GM10248 (cell line): ENCODE results near the gene SRPK2.
"Not testable (repeated sequence)": the region's sequence is repeated elsewhere in the genome, so short reads cannot be mapped to it uniquely, and the experiment has no call there.

Experiments used
- CTCF ChIA-PET: fragments of 300-600 bp; sonication (Branson Sonifier 250); formaldehyde crosslinking; extraction: SDS; loops from one replicate; lab custom pipeline; 2021; ENCODE audit warnings: antibody characterized with exemption; lab: Yijun Ruan, JAX
- POLR2A ChIA-PET: fragments of 350-650 bp; sonication (Branson Sonifier 250); formaldehyde crosslinking; extraction: SDS; loops from one replicate; lab custom pipeline; 2020; ENCODE audit warnings: antibody characterized with exemption; lab: Yijun Ruan, JAX
- DNase-seq: peaks from one replicate; pipeline ENCODE4 v3.0.0; 2012; ENCODE audit errors: extremely low spot score
- TF ChIP-seq, protein P1 (sequence below): IDR thresholded peaks from 2 replicates; pipeline ENCODE4 v1.5.1; 2012; ENCODE audit warnings: mild to moderate bottlenecking, low read depth; ENCODE audit errors: extremely low read depth, missing control alignments, control extremely low read depth

Gene SRPK2

DNA sequence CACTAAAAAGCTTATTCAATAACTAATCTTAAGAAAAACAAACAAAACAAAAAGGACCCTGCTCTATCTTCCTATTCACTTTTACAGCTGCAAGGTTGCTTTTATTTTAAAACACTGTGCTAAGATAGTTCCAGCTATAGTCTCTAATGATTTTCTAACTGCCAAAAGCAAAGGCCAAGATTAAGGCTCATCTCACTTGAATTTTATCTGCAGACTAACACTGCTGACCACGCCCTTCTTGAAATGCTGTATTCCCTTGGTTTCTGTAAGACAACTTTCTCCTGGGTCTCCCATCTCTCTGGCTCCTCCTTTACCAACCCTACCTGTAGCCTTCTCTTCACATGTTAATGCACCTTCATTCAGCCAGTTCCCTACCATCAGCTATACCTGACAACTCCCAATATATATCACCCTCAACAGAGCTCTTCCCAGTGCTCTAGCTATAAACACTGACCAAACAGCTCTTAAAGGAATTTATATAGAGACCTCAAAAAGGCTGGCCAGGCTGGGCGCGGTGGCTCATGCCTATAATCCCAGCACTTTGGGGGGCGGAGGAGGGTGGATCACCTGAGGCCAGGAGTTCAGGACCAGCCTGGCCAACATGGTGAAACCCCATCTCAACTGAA, 11.7 kb downstream of the SRPK2 start:
- ChIA-PET POLR2A (interaction anchor here (0.6 kb wide), 1 partner anchor 219 kb away, joined by 3 read pairs; no protein-coding TSS in a partner anchor), CTCF (interaction anchor here (1.0 to 1.7 kb wide), 4 partner anchors 9 to 155 kb away, joined by 3 to 5 read pairs (median 3); no protein-coding TSS in a partner anchor)
- TF ChIP-seq, protein P1, sequence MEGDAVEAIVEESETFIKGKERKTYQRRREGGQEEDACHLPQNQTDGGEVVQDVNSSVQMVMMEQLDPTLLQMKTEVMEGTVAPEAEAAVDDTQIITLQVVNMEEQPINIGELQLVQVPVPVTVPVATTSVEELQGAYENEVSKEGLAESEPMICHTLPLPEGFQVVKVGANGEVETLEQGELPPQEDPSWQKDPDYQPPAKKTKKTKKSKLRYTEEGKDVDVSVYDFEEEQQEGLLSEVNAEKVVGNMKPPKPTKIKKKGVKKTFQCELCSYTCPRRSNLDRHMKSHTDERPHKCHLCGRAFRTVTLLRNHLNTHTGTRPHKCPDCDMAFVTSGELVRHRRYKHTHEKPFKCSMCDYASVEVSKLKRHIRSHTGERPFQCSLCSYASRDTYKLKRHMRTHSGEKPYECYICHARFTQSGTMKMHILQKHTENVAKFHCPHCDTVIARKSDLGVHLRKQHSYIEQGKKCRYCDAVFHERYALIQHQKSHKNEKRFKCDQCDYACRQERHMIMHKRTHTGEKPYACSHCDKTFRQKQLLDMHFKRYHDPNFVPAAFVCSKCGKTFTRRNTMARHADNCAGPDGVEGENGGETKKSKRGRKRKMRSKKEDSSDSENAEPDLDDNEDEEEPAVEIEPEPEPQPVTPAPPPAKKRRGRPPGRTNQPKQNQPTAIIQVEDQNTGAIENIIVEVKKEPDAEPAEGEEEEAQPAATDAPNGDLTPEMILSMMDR: no peak
- no peak for DNase-seq

DNA sequence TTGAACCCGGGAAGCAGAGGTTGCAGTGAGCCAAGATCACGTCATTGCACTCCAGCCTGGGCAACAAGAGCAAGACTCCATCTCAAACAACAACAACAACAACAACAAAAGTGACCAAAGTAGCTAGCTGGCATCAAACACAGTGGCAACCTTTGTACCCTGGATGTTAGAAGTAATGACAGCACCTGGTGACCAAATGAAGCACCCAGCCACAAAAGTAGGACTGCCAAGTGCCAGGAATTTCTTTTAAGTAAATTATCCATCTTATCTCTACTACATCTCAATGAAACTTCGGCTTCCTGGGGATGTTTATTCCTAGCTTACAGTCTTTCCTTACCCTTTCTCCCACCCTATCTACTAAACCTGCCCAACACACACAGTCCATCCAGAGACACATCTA, 18.8 kb downstream of the SRPK2 start:
- TF ChIP-seq, protein P1: no peak
- ChIA-PET CTCF (interaction anchor here (1.3 to 1.7 kb wide), 2 partner anchors 10 to 17 kb away, joined by 4 to 5 read pairs; no protein-coding TSS in a partner anchor), POLR2A (no interaction called here)
- DNase-seq: no peak

DNA sequence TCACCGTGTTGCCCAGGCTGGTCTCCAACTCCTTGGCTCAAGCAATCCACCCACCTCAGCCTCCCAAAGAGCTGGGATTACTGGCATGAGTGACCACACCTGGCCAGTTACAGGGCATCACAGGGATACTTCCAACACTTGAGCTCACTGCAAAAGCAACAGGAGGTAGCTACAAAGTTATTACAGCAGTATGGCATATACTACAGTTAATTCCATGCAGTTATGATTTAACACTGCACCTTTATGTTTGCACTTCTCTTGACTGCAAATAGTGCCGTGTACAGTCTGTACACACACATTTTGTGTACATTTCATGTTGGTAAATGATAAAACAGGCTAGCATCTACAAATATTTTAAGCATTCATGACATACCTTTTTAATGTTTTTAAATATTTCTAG, 21.3 kb downstream of the SRPK2 start:
- ChIA-PET POLR2A (interaction anchor here (0.6 to 1.0 kb wide), 2 partner anchors 15 to 1835 kb away, joined by 3 to 4 read pairs; no protein-coding TSS in a partner anchor), CTCF (interaction anchor here (1.0 to 2.4 kb wide), 3 partner anchors 10 to 386 kb away, joined by 3 to 12 read pairs (median 3); no protein-coding TSS in a partner anchor)
- DNase-seq: no peak
- TF ChIP-seq, protein P1: no peak

DNA sequence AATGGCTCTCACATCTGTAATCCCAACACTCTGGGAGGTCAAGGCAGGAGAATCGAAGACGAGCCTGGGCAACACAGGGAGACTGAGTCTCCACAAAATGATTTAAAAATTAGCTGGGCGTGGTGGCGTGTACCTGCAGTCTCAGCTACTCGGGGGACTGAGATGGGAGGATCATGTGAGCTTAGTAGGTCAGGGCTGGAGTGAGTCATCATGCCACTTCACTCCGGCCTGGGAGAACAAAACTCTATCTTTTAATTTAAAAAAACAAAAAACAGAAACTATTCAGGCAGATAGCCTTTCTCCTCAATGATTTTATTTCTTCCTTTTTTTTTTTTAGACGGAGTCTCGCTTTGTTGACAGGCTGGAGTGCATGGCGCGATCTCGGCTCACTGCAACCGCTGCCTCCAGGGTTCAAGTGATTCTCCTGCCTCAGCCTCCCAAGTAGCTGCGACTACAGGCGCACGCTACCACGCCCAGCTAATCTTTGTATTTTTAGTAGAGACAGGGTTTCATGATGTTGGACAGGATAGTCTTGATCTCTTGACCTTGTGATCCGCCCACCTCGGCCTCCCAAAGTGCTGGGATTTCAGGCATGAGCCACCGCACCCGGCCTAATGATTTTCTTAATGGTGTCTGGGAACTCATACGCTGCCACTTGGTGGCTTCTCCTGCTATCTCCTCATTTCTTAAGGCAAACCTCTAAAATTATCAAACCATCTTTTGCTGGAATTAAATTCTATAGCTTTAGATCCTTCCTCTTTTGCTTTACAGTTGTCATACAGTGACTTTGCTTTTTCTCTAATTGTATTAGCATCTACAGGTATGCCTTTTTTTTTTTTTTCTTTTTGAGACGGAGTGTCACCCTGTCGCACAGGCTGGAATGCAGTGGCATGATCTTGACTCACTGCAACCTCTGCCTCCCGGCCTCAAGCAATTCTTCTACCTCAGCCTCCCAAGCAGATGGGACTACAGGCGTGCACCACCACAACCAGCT, 22.9 kb downstream of the SRPK2 start:
- ChIA-PET POLR2A (no interaction called here), CTCF (interaction anchor here (1.2 to 2.4 kb wide), 3 partner anchors 10 to 13 kb away, joined by 3 to 12 read pairs (median 4); no protein-coding TSS in a partner anchor)
- TF ChIP-seq, protein P1: no peak
- DNase-seq: no peak

DNA sequence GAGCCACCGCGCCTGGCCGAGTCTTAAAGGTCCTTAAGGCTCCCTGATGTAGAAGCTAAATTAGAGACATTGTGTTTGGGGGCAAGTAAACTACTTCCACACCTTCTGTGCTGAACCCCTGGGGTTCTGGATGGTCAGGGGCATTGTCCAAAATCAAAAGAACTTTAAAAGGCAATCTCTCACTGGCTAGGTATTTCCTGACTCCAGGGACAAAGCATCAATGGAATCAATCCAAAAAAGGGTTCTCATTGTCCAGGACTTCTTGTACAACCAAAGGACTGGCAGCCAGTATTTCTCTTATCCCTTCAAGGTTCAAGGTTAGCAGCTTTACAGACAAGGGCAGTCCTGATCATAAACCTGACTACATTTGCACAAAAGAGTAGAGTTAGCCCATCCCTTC, 24.0 kb downstream of the SRPK2 start:
- ChIA-PET CTCF (interaction anchor here (1.3 kb wide), 1 partner anchor 8 kb away, joined by 4 read pairs; no protein-coding TSS in a partner anchor), POLR2A (no interaction called here)
- TF ChIP-seq, protein P1: no peak
- DNase-seq: no peak

DNA sequence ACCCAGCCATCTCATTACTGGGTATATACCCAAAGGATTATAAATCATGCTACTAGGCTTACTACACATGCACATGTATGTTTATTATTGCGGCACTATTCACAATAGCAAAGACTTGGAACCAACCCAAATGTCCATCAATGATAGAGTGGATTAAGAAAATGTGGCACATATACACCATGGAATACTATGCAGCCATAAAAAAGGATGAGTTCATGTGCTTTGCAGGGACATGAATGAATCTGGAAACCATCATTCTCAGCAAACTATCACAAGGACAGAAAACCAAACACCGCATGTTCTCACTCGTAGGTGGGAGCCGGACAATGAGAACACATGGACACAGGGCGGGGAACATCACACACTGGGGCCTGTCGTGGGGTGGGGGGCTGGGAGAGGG, 25.1 kb downstream of the SRPK2 start:
- DNase-seq, POLR2A ChIA-PET, CTCF ChIA-PET: not testable (repeated sequence)

DNA sequence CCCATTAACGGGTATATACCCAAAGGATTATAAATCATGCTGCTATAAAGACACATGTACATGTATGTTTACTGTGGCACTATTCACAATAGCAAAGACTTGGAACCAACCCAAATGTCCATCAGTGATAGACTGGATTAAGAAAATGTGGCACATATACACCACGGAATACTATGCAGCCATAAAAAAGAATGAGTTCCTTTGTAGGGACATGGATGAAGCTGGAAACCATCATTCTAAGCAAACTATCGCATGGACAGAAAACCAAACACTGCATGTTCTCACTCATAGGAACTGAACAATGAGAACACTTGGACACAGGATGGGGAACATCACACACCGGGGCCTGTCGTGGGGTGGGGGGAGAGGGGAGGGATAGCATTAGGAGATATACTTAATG, 26.0 kb downstream of the SRPK2 start:
- CTCF ChIA-PET, DNase-seq, POLR2A ChIA-PET: not testable (repeated sequence)

DNA sequence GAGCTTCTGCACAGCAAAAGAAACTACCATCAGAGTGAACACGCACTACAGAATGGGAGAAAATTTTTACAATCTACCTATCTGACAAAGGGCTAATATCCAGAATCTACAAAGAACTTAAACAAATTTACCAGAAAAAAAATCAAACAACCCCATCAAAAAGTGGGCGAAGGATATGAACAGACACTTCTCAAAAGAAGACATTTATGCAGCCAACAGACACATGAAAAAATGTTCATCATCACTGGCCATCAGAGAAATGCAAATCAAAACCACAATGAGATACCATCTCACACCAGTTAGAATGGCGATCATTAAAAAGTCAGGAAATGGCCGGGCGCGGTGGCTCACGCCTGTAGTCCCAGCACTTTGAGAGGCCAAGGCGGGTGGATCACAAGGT, 26.7 kb downstream of the SRPK2 start:
- POLR2A ChIA-PET, DNase-seq: not testable (repeated sequence)
- CTCF ChIA-PET: interaction anchor here (1.3 kb wide), 1 partner anchor 10 kb away, joined by 3 read pairs; no protein-coding TSS in a partner anchor

DNA sequence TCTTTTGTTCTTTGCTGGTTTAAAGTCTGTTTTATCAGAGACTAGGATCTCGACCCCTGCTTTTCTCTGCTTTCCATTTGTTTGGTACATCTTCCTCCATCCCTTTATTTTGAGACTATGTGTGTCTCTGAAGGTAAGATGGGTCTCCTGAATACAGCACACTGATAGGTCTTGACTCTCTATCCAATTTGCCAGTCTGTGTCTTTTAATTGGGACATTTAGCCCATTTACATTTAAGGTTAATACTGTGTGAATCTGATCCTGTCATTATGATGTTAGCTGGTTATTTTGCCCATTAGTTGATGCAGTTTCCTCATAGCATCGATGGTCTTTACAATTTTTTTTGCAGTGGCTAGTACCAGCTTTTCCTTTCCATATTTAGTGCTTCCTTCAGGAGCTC, 28.6 kb downstream of the SRPK2 start:
- DNase-seq, POLR2A ChIA-PET: not testable (repeated sequence)
- CTCF ChIA-PET: interaction anchor here (1.0 kb wide), 1 partner anchor 40 kb away, joined by 3 read pairs; no protein-coding TSS in a partner anchor
